ENCODE data around the gene SIPA1L3.

DNA sequence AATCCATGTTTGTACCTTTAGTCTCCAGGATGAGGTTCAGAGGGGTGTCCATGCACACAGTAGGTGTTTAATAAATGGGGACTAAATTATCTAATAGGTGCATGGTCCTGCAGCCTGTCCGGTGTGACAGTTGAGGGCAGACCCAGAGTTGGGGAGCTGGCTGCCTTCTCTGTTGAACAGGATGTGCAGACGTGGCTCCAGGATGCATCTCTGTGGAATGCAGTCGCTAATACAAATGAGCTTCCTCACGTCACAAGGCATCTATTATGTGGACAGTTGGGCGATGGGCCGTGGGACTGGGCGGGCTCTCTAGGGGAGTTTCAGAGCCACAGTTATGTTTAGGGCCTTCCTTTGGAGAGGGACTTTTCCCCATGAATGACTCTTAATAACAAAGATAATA, 71.0 kb downstream of the SIPA1L3 start:
- TF ChIP-seq RNF2 (conservative IDR thresholded peaks at IDR 0.05; ENCODE audit: low read depth) (no peak), ZNF382 (CRISPR knock-in tag; IDR thresholded peaks at IDR 0.05; ENCODE audit: borderline replicate concordance) (no peak)
- TF ChIP-seq, protein P1, sequence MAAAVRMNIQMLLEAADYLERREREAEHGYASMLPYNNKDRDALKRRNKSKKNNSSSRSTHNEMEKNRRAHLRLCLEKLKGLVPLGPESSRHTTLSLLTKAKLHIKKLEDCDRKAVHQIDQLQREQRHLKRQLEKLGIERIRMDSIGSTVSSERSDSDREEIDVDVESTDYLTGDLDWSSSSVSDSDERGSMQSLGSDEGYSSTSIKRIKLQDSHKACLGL (CRISPR knock-in tag; IDR thresholded peaks at IDR 0.05), result no peak
